GM20000 (cell line): ENCODE data around the gene C2CD5.
A peak's percentile ranks its signal among the peaks of the same experiment; 100 is the strongest.

ENCODE experiments used
- DNase-seq: peaks from one replicate; pipeline ENCODE4 v3.0.0; 2012; ENCODE audit warnings: low spot score
- TF ChIP-seq, protein P1 (sequence below): IDR thresholded peaks from 2 replicates; pipeline ENCODE4 v1.5.1; 2012; ENCODE audit warnings: mild to moderate bottlenecking, control low read depth; ENCODE audit errors: extremely low read depth, missing control alignments

Gene C2CD5

DNA sequence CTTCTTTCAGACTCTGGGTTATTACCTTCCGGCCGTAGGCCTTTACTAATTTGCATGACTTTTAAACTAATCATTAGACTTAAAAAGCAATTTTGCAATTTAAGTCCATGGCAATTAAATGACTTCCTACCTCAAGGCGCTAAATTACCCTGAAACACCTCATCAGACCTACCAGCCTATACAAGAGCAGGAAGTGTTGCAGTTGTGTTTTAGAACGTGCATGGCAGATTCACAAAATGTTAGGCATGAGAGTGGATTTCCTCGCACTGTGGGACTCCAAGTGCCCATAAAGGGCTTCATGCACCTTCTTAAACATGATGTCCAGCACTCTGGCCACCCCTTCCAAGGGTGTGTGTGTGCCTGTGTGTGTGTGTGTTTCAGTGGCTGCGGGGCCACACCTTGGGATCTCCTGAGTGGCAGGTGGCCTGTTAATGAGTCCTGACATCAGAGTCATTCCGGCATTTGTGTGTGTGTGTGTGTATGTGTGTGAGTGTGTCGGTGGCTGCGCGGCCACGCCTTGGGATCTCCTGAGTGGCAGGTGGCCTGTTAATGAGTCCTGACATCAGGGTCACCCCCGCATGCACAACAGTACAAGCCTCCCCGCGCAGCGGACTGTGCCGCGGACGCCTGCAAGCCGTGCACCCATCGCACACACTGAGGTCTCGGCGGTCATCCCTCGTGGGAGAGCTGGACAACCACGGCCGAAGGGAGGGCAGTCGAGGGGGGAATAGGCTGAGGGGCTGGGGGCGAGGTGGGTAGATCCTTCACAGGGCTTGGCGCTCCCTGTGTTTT is 900 bp downstream of the C2CD5 start:
- peak; percentile 58 for DNase-seq
- TF ChIP-seq, protein P1, sequence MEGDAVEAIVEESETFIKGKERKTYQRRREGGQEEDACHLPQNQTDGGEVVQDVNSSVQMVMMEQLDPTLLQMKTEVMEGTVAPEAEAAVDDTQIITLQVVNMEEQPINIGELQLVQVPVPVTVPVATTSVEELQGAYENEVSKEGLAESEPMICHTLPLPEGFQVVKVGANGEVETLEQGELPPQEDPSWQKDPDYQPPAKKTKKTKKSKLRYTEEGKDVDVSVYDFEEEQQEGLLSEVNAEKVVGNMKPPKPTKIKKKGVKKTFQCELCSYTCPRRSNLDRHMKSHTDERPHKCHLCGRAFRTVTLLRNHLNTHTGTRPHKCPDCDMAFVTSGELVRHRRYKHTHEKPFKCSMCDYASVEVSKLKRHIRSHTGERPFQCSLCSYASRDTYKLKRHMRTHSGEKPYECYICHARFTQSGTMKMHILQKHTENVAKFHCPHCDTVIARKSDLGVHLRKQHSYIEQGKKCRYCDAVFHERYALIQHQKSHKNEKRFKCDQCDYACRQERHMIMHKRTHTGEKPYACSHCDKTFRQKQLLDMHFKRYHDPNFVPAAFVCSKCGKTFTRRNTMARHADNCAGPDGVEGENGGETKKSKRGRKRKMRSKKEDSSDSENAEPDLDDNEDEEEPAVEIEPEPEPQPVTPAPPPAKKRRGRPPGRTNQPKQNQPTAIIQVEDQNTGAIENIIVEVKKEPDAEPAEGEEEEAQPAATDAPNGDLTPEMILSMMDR, result no peak

DNA sequence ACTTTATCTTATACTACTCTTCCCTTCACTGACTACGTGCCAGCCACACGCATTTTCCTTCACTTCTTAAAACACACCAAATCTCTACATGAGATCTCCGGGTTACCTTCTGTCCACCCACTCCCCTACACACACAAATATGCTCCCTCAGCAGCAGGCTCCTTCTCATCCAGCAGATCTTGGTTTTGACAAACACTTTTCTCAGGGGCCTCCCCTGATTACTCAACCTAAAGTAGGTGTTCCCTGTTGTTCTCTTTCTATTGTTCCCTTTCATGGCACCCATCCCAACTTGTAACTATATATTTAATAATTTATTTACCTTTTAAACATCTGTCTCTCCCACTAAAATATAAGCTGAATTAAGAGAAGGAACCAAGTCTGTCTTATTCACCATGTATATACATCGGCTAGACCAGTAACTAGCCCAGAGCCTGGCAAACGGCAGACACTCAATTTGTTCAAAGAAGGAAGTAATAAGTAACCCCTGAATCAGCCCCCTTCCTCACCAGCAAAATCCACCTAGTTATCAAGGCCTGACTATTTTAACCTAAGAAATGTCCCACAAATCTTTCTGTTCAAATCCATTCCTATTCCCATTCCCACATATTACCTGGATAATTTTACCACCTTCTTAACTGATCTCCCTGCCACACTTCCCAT is 2.7 kb downstream of the C2CD5 start:
- DNase-seq, result no peak
- TF ChIP-seq, protein P1, result no peak

DNA sequence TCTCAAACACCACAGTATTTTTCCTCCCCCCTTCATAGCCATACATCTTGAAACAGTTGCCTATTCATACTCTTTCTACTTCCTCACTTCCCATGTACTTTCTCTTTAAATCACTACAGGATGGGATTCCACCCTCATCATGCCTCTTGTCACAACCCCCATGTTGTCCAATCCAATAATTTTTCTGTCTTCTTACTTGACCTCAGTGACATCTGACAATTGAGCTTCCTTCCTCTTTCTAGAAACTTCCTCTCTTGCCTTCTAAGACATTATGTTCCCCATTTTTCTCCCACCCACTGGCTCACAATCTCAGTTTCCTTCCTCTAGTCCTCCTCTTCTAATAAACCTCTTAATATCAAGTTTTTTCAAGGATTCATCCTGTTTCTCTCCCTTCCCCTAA is 5.3 kb downstream of the C2CD5 start:
- TF ChIP-seq, protein P1, result no peak
- no peak for DNase-seq

DNA sequence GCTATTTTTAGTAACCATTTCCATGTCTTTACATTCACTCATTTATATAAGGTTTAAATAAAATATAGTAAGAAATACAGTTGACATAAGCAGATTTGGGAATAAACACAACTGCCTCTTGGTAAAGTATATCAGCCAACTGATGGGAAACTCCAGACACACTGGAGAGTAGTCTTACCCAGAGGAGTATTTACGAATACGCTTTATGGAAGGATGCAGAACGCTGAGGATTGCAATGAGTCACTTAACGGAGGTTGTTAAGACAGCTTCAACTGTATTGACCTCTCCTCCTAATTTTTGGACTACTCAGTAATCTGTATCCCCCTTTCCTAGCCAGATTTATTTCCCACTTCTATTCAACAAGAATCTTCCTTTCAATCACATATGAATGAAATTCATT is 6.0 kb downstream of the C2CD5 start:
- TF ChIP-seq, protein P1, result no peak
- no peak for DNase-seq

DNA sequence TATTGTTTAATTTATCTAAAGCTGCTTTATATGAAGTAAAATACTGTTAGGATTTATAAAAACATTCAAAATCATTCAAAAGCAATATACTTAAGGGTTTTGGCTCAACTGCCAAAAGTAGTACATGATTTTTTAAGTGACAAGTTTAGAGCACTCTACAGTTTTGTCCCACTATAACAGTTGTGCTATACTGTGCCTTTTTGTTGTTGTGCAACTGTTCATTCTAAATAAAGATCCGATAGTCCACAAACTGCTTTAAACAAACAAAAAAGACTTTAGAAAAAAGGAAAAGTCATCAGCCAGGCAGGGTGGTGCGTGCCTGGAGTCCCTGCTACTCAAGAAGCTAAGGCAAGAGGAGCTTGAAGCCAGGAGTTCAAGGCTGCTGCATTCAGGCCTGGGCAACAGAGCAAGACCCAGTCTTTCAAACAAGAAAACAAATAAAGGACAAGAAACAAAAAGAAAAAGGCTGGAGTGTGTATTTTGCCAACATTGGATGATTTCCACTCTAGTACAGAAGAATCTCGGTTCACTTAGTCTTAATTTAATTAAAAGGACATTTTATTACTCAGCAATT is 7.3 kb downstream of the C2CD5 start:
- TF ChIP-seq, protein P1, result no peak
- no peak for DNase-seq

DNA sequence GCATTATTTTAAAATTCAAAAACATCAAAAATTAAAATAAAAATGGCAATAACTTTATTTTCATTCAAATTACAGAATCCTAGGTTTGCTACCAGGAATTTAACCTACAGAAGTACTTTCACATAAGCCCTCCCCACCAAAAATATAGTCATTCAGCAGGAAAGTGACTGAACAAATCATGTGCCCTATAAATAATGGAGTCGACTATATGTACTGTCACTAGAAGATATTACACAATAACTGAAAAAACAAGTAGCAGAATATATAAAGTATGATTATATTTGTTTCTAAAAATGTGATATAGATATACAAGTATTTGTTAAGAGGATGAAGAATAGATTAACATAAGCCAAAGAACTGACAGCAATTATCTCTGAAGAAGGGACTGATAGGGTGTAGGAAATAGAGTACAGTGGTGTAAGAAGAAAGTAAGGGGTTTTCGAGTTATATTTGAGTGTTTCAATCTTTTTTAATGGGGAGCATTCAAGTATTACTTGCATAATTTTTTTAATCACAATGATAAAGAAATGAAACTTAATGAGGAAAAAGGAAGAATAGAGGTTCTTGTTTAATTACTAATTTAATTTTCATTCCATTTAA is 7.9 kb downstream of the C2CD5 start:
- TF ChIP-seq, protein P1, result no peak
- no peak for DNase-seq

DNA sequence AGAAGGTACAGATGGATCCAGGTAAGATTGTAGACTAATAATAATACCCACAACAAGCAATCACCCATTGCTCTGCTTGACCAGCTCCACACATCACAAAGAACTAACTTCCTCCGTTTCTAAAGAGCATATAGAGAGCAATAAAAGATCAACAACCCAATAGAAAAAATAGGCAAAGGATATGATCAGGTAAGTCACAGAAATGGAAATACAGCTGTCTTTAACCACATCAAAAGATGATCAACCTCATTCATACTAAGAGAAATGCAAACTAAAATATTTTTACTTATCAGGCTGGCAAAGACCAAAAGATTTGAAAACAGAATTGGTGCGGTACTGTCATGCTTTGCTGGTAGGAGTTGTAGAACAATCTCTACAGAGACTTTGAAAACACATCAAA is 8.9 kb downstream of the C2CD5 start:
- TF ChIP-seq, protein P1, result no peak
- DNase-seq, result no peak
